Measurements from ENCODE around the gene CFTR. TPM values are rescaled to one million over a fixed set of nuclear protein-coding genes. Genes with fewer than 3 reads are reported as not detected.

Gene CFTR
- total RNA-seq, 1 experiment from 2014 or later = 1.2 TPM

DNA sequence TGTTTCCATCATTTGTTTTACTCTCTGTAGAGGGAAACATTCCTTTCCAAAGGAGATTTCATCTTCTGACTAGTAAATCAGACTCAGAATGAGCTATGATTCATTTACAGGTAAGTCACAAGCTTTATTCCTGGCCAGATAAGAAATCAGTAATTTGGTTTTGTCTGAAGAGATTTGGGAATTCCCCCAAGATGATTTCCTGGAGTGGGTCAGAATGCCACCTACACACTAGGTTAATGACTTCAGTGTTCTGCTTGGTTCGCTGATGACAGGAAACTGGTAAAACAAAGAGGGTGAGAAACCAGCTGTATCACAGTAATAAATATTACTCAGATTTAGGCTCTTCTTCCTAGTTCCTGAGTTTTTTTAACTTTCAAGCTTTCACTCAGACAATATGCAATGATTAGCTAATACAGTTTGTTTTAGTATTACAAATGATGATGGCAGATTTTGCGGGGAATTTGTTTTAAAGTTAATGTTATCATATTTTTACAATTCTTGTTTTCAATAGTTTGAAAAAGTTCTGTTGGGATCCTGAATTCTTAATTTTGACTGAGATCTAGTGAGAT is 44.3 kb upstream of the CFTR start:
- no peak overlapping the region for H2BK5ac ChIP-seq (ENCODE audit: insufficient read length, low read length)
- no peaks in the 10 kb centered on the region for H3K27me3 ChIP-seq (ENCODE audit: insufficient read depth, low read length)
- DNase-seq = no peak
- H3T11ph ChIP-seq (ENCODE audit: low read length) = no peak overlapping the region
- no peak overlapping the region for H3K14ac ChIP-seq (ENCODE audit: insufficient read depth, low read length)
- no peak overlapping the region for H2AK5ac ChIP-seq (ENCODE audit: insufficient read length, low read length)
- H4K5ac ChIP-seq (ENCODE audit: insufficient read length, low read depth, low read length) = no peak overlapping the region
- TF ChIP-seq, protein P1, sequence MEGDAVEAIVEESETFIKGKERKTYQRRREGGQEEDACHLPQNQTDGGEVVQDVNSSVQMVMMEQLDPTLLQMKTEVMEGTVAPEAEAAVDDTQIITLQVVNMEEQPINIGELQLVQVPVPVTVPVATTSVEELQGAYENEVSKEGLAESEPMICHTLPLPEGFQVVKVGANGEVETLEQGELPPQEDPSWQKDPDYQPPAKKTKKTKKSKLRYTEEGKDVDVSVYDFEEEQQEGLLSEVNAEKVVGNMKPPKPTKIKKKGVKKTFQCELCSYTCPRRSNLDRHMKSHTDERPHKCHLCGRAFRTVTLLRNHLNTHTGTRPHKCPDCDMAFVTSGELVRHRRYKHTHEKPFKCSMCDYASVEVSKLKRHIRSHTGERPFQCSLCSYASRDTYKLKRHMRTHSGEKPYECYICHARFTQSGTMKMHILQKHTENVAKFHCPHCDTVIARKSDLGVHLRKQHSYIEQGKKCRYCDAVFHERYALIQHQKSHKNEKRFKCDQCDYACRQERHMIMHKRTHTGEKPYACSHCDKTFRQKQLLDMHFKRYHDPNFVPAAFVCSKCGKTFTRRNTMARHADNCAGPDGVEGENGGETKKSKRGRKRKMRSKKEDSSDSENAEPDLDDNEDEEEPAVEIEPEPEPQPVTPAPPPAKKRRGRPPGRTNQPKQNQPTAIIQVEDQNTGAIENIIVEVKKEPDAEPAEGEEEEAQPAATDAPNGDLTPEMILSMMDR (conservative IDR thresholded peaks at IDR 0.05) = no peak
- no CpG with 5 or more reads among the region's 2 CpGs for WGBS (ENCODE audit: extremely low coverage, insufficient read length, low lambda C conversion rate)
- no peak overlapping the region for H4K8ac ChIP-seq (replicated peaks; ENCODE audit: insufficient read length, low read depth, low read length)
- H3K79me2 ChIP-seq (ENCODE audit: insufficient read depth, low read length) = no peaks in the 10 kb centered on the region
- no peak overlapping the region for H2BK120ac ChIP-seq (ENCODE audit: low read depth, low read length, poor library complexity, severe bottlenecking)
- no peak overlapping the region for H3K4ac ChIP-seq (ENCODE audit: low read depth, low read length)
- no peak overlapping the region for H3K56ac ChIP-seq (ENCODE audit: insufficient read length, low read depth, low read length)
- no peaks in the 10 kb centered on the region for H3K9me3 Mint-ChIP-seq
- no peak overlapping the region for H4K91ac ChIP-seq (ENCODE audit: insufficient read length, low read depth, low read length)
- no peaks in the 10 kb centered on the region for H3K9me3 ChIP-seq (ENCODE audit: control insufficient read depth, low read depth, low read length)
- no peak overlapping the region for H3K4me2 ChIP-seq (ENCODE audit: insufficient read depth, insufficient read length, low read length)
- no peaks in the 10 kb centered on the region for H3K27me3 Mint-ChIP-seq (ENCODE audit: low read depth)
- no peak overlapping the region for H3K4me3 Mint-ChIP-seq
- no peak overlapping the region for H2AFZ ChIP-seq (ENCODE audit: low read length)
- no peaks in the 10 kb centered on the region for H3K4me1 Mint-ChIP-seq
- no peaks in the 10 kb centered on the region for H3K4me1 ChIP-seq (ENCODE audit: insufficient read depth, low read length)
- H2BK12ac ChIP-seq (ENCODE audit: insufficient read length, low read depth, low read length) = no peak overlapping the region
- H4K20me1 ChIP-seq (ENCODE audit: control insufficient read depth, insufficient read depth, insufficient read length) = no peaks in the 10 kb centered on the region
- no peaks in the 10 kb centered on the region for H3K36me3 Mint-ChIP-seq (ENCODE audit: insufficient read depth in 1 of 3, low read depth in 3 of 3)
- no peak overlapping the region for H3K27ac ChIP-seq (ENCODE audit: insufficient read length, low read depth, low read length)
- H3K23ac ChIP-seq (ENCODE audit: insufficient read length, low read depth, low read length) = no peak overlapping the region
- no peak overlapping the region for H2BK20ac ChIP-seq (ENCODE audit: low read depth, low read length, poor library complexity, severe bottlenecking)
- no peaks in the 10 kb centered on the region for H3K23me2 ChIP-seq (ENCODE audit: insufficient read length, low read depth, low read length, poor library complexity, severe bottlenecking)
- no peak overlapping the region for H2BK15ac ChIP-seq (ENCODE audit: low read depth, low read length)
- no peak overlapping the region for H3K18ac ChIP-seq (ENCODE audit: insufficient read length, low read depth, low read length)
- no peaks in the 10 kb centered on the region for H3K79me1 ChIP-seq (ENCODE audit: insufficient read depth, low read depth, low read length, poor library complexity, severe bottlenecking)
- no peak overlapping the region for H3K9ac ChIP-seq (ENCODE audit: extremely low read depth, insufficient read length, low read length)
- no peak overlapping the region for H3K27ac Mint-ChIP-seq
